MV-4-11 (cell line): ENCODE results near the gene L1TD1.
"Not testable (repeated sequence)": the region's sequence is repeated elsewhere in the genome, so short reads cannot be mapped to it uniquely, and the experiment has no call there.

Source experiments
- DNase-seq: peaks from one replicate; lab custom pipeline; 2025; lab: John Stamatoyannopoulos, UW

Gene L1TD1

GRCh38 chr1:62237950-62238374, 43.3 kb downstream of the L1TD1 start:
- no peak for DNase-seq

GRCh38 chr1:62238507-62238906, 43.9 kb downstream of the L1TD1 start:
- no peak for DNase-seq

- not testable (repeated sequence) for DNase-seq
Measured at GRCh38 chr1:62239652-62240403, 45.2 kb downstream of the L1TD1 start.

- DNase-seq, result no peak
Measured at GRCh38 chr1:62240651-62241370, 46.2 kb downstream of the L1TD1 start.

- no peak for DNase-seq
Measured at GRCh38 chr1:62241371-62242131, 46.9 kb downstream of the L1TD1 start.

GRCh38 chr1:62244380-62244779, 49.7 kb downstream of the L1TD1 start:
- not testable (repeated sequence) for DNase-seq

GRCh38 chr1:62245201-62245600, 50.6 kb downstream of the L1TD1 start:
- DNase-seq, result no peak

- no peak for DNase-seq
Measured at GRCh38 chr1:62247391-62248168, 52.9 kb downstream of the L1TD1 start.

GRCh38 chr1:62250126-62250726, 55.6 kb downstream of the L1TD1 start:
- DNase-seq, result no peak

GRCh38 chr1:62259551-62259950, 64.9 kb downstream of the L1TD1 start:
- no peak for DNase-seq

- no peak for DNase-seq
Measured at GRCh38 chr1:62260688-62261087, 66.0 kb downstream of the L1TD1 start.
